HepG2 (cell line): ENCODE measurements around the gene MACROD2. TPM values are rescaled to one million over a fixed set of nuclear protein-coding genes. Genes with fewer than 3 reads are reported as not detected.

ENCODE experiments used
- ATM ChIP-seq: fragments of 450-650 bp; IDR thresholded peaks from 2 replicates; pipeline ENCODE4 v1.7.1; 2017; ENCODE audit warnings: mild to moderate bottlenecking, borderline replicate concordance
- CHD2 ChIP-seq: IDR thresholded peaks from 2 replicates; pipeline ENCODE4 v1.6.1; 2011; ENCODE audit warnings: low read depth, low read length, improper control_type of control experiment
- E2F2 ChIP-seq: sonication (generic); formaldehyde crosslinking; IDR thresholded peaks from 2 replicates; pipeline ENCODE4 v1.4.0; 2020; ENCODE audit warnings: missing genetic modification reagents, borderline replicate concordance
- FLYWCH1 ChIP-seq: sonication (generic); formaldehyde crosslinking; IDR thresholded peaks from 2 replicates; pipeline ENCODE4 v1.8.1; 2023; ENCODE audit warnings: mild to moderate bottlenecking, missing genetic modification reagents
- GABPB1 ChIP-seq: IDR thresholded peaks from 2 replicates; pipeline ENCODE4 v1.6.1; 2016; ENCODE audit warnings: mild to moderate bottlenecking, missing genetic modification reagents, moderate library complexity, missing compliant biosample characterization
- ISX ChIP-seq: sonication (generic); formaldehyde crosslinking; conservative IDR thresholded peaks from 2 replicates; pipeline ENCODE4 v1.5.0; 2020; ENCODE audit warnings: missing genetic modification reagents
- NCOR1 ChIP-seq: fragments of 200-600 bp; sonication (generic); IDR thresholded peaks from 2 replicates; pipeline ENCODE4 v1.7.0; 2017; ENCODE audit warnings: antibody characterized with exemption, low read length, borderline replicate concordance
- SRSF9 ChIP-seq: fragments of 200-400 bp; formaldehyde crosslinking; IDR thresholded peaks from 2 replicates; pipeline ENCODE4 v1.6.1; 2018; ENCODE audit warnings: borderline replicate concordance, mild to moderate bottlenecking, low read depth, low read length; ENCODE audit not compliant: insufficient read depth, poor library complexity, severe bottlenecking
- SYNCRIP ChIP-seq: fragments of 200-400 bp; formaldehyde crosslinking; IDR thresholded peaks from 2 replicates; pipeline ENCODE4 v1.6.1; 2018; ENCODE audit warnings: mild to moderate bottlenecking, low read depth, low read length; ENCODE audit not compliant: insufficient read depth
- TAF15 ChIP-seq: fragments of 200-400 bp; formaldehyde crosslinking; IDR thresholded peaks from one replicate; pipeline ENCODE4 v1.6.1; 2018; ENCODE audit warnings: mild to moderate bottlenecking, low read depth, low read length; ENCODE audit not compliant: poor library complexity, severe bottlenecking
- WIZ ChIP-seq: sonication (generic); formaldehyde crosslinking; IDR thresholded peaks from 2 replicates; pipeline ENCODE4 v1.5.1; 2020; ENCODE audit warnings: mild to moderate bottlenecking, missing genetic modification reagents
- YY1 ChIP-seq: IDR thresholded peaks from 2 replicates; pipeline ENCODE4 v1.6.1; 2011; ENCODE audit warnings: low read length, low read depth, moderate library complexity, mild to moderate bottlenecking; ENCODE audit not compliant: insufficient read depth, insufficient replicate concordance
- ZNF251 ChIP-seq: sonication (generic); formaldehyde crosslinking; IDR thresholded peaks from 2 replicates; pipeline ENCODE4 v1.9.0; 2021; ENCODE audit warnings: mild to moderate bottlenecking, missing genetic modification reagents
- ZNF775 ChIP-seq: sonication (generic); formaldehyde crosslinking; IDR thresholded peaks from 2 replicates; pipeline ENCODE4 v1.4.0; 2020; ENCODE audit warnings: missing genetic modification reagents, mild to moderate bottlenecking, moderate library complexity, borderline replicate concordance
- ZNF781 ChIP-seq: sonication (generic); formaldehyde crosslinking; IDR thresholded peaks from 2 replicates; pipeline ENCODE4 v1.5.1; 2020; ENCODE audit warnings: borderline replicate concordance, mild to moderate bottlenecking, missing genetic modification reagents; ENCODE audit errors: not compliant biosample characterization
- ZSCAN5A ChIP-seq: sonication (generic); formaldehyde crosslinking; IDR thresholded peaks from 2 replicates; pipeline ENCODE4 v1.8.0; 2022; ENCODE audit warnings: mild to moderate bottlenecking, missing genetic modification reagents, borderline replicate concordance
- polyA plus RNA-seq, 8 experiments: library from polyadenylated mRNA; depleted of rRNA in 3 of 8; stranded (reverse) in 7 of 8; unstranded in 1 of 8; fragments of >200 nt; fragmentation: Illumina TruSeq in 4 of 8; extraction: Trizol in 4 of 8; gene quantifications; 2 replicates each; pipeline versions ENCODE4 v1.2.1 to v1.2.3, GENCODE V29; 2011 to 2016; ENCODE audit warnings: low read depth in 4 of 8, missing spikeins in 1 of 8, mixed read lengths in 1 of 8; ENCODE audit not compliant: insufficient read depth in 1 of 8
- total RNA-seq, 5 experiments: library from RNA; depleted of rRNA; stranded (reverse); fragments of >200 nt; fragmentation: Illumina TruSeq; extraction: Trizol; gene quantifications; 2 replicates each; pipeline ENCODE4 v1.2.3, GENCODE V29; 2016; ENCODE audit warnings: low read depth in 1 of 5
- TF ChIP-seq, protein P1 (sequence below): sonication (generic); formaldehyde crosslinking; IDR thresholded peaks from 2 replicates; pipeline ENCODE4 v1.4.0; 2020; ENCODE audit warnings: missing genetic modification reagents
- TF ChIP-seq, protein P2 (sequence below): sonication (generic); formaldehyde crosslinking; IDR thresholded peaks from 2 replicates; pipeline ENCODE4 v1.5.1; 2020; ENCODE audit warnings: mild to moderate bottlenecking, missing genetic modification reagents, borderline replicate concordance

Gene MACROD2
- total and polyA plus RNA-seq, 2 of the 13 experiments (the other 11 are each of a cell fraction or from before 2014, with no cell fraction given) = 0.13 to 0.51 TPM

- TF ChIP-seq ZSCAN5A (CRISPR knock-in tag) (no peak), GABPB1 (CRISPR knock-in tag) (peak; percentile 49), ISX (CRISPR knock-in tag) (no peak), ZNF781 (CRISPR knock-in tag) (peak; percentile 18), SRSF9 (no peak), YY1 (no peak), NCOR1 (peak; percentile 78; the same call in 1 of the 2 replicates), ZNF251 (no peak), CHD2 (no peak), SYNCRIP (no peak), ZNF775 (CRISPR knock-in tag) (no peak), WIZ (CRISPR knock-in tag) (no peak), E2F2 (CRISPR knock-in tag) (no peak), TAF15 (no peak), ATM (no peak), FLYWCH1 (CRISPR knock-in tag) (no peak)
- TF ChIP-seq, protein P1, sequence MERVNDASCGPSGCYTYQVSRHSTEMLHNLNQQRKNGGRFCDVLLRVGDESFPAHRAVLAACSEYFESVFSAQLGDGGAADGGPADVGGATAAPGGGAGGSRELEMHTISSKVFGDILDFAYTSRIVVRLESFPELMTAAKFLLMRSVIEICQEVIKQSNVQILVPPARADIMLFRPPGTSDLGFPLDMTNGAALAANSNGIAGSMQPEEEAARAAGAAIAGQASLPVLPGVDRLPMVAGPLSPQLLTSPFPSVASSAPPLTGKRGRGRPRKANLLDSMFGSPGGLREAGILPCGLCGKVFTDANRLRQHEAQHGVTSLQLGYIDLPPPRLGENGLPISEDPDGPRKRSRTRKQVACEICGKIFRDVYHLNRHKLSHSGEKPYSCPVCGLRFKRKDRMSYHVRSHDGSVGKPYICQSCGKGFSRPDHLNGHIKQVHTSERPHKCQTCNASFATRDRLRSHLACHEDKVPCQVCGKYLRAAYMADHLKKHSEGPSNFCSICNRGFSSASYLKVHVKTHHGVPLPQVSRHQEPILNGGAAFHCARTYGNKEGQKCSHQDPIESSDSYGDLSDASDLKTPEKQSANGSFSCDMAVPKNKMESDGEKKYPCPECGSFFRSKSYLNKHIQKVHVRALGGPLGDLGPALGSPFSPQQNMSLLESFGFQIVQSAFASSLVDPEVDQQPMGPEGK (CRISPR knock-in tag) = peak; percentile 36; the same call in 1 of the 2 replicates
- TF ChIP-seq, protein P2, sequence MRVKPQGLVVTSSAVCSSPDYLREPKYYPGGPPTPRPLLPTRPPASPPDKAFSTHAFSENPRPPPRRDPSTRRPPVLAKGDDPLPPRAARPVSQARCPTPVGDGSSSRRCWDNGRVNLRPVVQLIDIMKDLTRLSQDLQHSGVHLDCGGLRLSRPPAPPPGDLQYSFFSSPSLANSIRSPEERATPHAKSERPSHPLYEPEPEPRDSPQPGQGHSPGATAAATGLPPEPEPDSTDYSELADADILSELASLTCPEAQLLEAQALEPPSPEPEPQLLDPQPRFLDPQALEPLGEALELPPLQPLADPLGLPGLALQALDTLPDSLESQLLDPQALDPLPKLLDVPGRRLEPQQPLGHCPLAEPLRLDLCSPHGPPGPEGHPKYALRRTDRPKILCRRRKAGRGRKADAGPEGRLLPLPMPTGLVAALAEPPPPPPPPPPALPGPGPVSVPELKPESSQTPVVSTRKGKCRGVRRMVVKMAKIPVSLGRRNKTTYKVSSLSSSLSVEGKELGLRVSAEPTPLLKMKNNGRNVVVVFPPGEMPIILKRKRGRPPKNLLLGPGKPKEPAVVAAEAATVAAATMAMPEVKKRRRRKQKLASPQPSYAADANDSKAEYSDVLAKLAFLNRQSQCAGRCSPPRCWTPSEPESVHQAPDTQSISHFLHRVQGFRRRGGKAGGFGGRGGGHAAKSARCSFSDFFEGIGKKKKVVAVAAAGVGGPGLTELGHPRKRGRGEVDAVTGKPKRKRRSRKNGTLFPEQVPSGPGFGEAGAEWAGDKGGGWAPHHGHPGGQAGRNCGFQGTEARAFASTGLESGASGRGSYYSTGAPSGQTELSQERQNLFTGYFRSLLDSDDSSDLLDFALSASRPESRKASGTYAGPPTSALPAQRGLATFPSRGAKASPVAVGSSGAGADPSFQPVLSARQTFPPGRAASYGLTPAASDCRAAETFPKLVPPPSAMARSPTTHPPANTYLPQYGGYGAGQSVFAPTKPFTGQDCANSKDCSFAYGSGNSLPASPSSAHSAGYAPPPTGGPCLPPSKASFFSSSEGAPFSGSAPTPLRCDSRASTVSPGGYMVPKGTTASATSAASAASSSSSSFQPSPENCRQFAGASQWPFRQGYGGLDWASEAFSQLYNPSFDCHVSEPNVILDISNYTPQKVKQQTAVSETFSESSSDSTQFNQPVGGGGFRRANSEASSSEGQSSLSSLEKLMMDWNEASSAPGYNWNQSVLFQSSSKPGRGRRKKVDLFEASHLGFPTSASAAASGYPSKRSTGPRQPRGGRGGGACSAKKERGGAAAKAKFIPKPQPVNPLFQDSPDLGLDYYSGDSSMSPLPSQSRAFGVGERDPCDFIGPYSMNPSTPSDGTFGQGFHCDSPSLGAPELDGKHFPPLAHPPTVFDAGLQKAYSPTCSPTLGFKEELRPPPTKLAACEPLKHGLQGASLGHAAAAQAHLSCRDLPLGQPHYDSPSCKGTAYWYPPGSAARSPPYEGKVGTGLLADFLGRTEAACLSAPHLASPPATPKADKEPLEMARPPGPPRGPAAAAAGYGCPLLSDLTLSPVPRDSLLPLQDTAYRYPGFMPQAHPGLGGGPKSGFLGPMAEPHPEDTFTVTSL (CRISPR knock-in tag) = peak; percentile 78
Observed at GRCh38 chr20:14991023-14991422, 995.7 kb downstream of the MACROD2 start (continued).
